Measurements from ENCODE around the gene INHBA. TPM values are rescaled to one million over a fixed set of nuclear protein-coding genes. Genes with fewer than 3 reads are reported as not detected.

Gene INHBA
- total RNA-seq, 1 donor from 2014 or later, result not detected

- intact Hi-C loops (cut with micrococcal nuclease), result no loop called here
Measured at GRCh38 chr7:41691286-41692190, 11.4 kb downstream of the INHBA start.

GRCh38 chr7:41689815-41690214 lies 13.1 kb downstream of the INHBA start:
- intact Hi-C loops (cut with micrococcal nuclease), result no loop called here

DNA sequence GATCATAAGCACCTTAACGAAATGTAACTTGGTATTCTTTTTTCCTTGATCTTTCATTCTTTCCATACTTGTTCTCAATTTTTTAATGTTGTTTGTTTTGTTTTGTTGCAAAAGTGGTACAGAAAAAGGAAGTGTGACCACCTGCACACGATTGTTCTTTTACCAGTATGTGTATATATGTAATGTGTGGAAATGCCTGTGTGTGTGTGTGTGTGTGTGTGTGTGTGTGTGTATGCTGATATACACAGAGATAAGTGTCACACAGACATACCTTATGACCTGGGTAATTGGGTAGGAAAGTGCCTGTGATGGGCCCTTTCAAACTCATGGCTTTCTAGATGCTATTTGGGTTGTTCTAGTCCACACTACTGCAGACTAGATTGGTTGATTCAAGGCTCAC lies 14.0 kb downstream of the INHBA start:
- intact Hi-C loops (cut with micrococcal nuclease), result no loop called here

- intact Hi-C loops (cut with micrococcal nuclease), result no loop called here
Measured at GRCh38 chr7:41688012-41688625, 14.8 kb downstream of the INHBA start.

DNA sequence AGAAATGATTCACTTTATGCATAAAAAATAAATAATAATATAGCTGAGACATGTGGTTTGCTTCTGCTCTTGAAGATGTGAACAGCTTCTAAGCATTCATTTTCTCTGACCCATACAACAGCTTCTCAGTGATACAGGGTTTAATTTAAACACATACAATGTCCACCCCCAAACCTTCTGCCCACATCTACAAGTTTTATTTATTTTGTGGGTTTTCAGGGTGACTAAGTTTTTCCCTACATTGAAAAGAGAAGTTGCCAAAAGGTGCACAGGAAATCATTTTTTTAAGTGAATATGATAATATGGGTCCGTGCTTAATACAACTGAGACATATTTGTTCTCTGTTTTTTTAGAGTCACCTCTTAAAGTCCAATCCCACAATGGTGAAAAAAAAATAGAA lies 17.2 kb downstream of the INHBA start:
- intact Hi-C loops (cut with micrococcal nuclease), result no loop called here

DNA sequence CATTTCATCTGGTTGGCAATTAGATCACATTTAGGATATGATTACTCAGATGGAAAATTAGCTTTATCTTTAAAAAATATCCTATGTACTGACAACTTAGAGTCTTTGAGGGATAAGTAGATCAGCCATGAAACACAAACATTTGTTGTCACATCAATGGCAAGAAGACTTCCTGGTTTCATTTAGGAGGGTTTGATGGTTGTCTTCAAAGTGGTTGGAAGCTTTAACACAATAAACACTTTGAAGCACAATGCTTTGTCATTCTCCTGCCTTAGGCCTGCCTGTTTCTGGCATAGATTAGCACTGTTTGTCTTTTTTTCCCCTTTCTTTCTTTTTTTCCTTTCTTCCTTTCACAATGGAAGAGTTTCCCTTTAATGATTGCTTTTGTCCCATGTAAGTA lies 20.5 kb downstream of the INHBA start:
- intact Hi-C loops (cut with micrococcal nuclease), result no loop called here

- intact Hi-C loops (cut with micrococcal nuclease), result no loop called here
Measured at GRCh38 chr7:41679566-41679965, 23.3 kb downstream of the INHBA start.

DNA sequence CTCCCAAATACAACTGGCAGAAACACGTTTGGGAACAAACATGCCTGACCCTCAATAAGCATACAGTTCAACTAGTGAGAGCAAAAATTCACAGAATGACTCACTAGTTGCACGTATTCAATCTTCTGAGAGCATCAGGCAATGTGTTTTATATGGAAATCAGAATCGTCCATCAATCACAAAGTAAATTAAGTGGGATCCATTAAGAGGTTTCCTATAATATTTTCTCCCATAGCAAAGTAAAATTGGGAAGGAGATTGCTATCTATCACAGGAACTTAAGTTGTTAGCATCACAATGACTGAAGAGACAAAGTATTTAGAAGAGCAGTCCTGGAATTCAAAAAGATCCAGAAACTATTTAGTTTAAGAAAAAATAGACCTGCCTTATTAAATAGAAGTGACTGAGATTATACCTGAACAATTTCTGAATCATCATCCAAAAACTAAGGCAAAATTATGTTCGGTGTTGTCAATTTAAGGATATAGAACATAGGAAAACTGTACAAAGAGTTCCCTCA lies 28.3 kb downstream of the INHBA start:
- intact Hi-C loops (cut with micrococcal nuclease), result no loop called here

DNA sequence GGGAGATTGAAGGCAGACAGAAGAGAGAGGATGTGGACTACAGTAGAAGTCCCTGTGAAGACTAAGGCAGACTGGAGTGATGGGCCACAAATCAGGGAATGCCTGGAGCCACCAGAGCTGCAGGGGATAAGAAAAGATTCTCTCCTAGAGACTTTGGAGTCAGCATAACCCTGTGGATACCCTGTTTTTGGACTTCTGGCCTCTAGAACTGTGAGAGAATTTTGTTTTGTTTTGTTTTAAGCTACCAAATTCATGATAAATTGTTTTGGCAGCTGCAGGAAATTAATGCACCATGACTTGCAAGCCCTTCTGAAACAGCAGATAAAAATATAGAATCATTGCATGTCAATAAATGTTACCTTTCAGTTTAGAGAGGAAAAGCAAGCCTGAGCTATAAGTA lies 41.3 kb downstream of the INHBA start:
- intact Hi-C loops (cut with micrococcal nuclease), result no loop called here

- intact Hi-C loops (cut with micrococcal nuclease), result no loop called here
Measured at GRCh38 chr7:41659539-41659938, 43.4 kb downstream of the INHBA start.

DNA sequence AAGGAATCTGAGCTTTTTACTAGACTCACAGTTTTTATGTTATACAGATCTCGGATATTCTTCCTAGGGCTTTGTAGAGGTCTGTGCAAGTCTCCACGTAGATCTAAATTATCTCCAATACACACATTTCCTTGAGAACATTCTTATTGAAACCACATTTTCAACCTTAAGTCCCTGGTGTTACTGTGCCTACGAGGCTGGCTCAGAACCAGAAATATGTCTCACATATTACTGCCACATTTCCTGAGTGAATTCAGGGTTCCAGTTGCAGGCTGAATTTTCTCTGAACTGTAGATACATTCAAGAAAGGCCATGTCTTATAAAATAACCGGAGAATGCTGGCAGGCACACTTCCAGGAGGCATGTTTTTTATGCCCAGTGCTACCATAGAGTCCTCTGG lies 46.5 kb downstream of the INHBA start:
- intact Hi-C loops (cut with micrococcal nuclease), result no loop called here

DNA sequence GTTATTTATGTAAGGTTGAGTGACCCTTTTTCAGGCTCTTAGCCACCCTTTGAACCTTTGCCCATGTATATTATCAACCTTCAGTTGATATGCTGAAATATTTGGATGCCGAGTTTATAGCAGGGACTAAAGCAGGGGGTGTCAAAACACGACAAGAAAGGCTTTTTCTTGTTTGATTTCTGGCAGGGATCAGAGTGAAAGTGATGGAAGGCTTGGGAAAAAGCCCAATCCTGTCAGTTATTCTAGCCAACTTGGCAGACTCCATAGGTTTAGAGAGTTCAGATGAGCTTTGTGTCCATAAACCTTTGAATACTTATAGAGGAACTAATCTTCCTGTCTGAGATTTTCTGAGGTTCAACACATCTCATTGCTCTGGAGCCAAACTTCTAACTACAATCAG lies 47.5 kb downstream of the INHBA start:
- intact Hi-C loops (cut with micrococcal nuclease), result no loop called here

- intact Hi-C loops (cut with micrococcal nuclease), result no loop called here
Measured at GRCh38 chr7:41652267-41652666, 50.6 kb downstream of the INHBA start.

DNA sequence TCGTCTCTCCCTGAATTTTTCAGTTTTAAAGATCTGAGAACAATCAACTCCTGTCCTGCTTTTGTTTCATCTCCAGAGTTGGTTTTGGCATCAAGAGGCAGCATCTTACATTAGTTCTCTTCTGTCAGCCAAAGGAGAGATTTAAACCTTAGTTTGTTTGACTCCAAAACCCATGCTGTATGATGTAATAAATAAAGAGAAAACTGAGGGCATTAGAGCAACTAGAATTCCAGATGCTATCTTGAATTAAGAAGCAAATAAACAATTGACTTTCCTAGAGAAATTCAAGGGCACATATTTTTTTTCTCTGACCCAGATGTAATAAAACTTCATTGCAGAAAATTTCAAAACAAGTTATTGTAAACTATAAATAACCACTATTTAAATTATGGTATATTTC lies 54.4 kb downstream of the INHBA start:
- intact Hi-C loops (cut with micrococcal nuclease), result no loop called here

- intact Hi-C loops (cut with micrococcal nuclease), result no loop called here
Measured at GRCh38 chr7:41643616-41644015, 59.3 kb downstream of the INHBA start.

- intact Hi-C loops (cut with micrococcal nuclease), result no loop called here
Measured at GRCh38 chr7:41641665-41642014, 61.2 kb downstream of the INHBA start.

DNA sequence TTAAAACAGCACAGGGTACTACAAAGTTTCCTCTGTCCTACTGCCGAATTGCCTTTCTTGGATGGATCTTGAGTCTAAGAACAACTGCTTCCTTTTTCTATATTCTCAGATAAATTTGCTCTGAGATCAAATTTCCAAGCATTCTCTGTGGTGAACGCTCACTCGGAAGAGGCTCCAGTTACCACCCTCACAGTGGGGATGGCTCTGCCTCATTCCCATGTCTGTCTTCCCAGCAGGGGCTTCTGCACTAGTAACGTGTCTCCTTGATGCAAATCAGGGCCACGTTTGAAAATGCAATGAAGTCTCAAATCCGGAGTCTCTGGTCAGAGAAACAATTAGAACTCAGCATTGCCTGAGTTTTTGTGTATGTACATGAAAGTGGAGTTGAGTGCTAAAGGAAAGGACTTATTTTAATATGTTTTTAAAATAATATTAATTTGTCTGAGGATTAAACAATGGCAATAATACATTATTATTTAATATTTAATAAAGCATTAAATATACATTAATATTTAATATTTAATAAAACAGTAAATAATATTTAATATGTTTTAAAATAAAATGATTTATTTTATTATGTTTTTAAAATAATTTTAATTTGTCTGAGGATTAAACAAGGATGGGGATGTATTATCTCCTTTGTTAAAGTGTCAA lies 61.8 kb downstream of the INHBA start:
- intact Hi-C loops (cut with micrococcal nuclease), result no loop called here

GRCh38 chr7:41640487-41640886 lies 62.4 kb downstream of the INHBA start:
- intact Hi-C loops (cut with micrococcal nuclease), result no loop called here

DNA sequence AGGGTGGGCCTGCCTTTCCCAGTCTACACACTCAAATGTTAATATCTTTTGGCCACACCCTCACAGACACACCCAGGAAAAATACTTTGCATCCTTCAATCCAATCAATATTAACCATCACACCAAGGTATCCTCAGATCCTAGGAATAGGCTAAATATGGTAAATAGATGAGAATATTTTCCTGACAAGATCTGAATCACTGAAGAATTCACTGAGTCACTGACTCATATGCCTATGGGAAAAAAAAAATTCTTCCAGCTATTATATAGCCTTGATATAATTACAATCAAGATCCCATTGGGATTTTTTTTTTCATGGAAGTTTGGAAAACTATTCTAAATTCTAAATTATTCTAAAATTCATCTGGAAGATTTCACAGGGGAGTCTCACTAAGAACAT lies 65.8 kb downstream of the INHBA start:
- intact Hi-C loops (cut with micrococcal nuclease), result no loop called here
